NK-92 treated with Interleukin-12 subunit alpha and Interleukin-12 subunit beta, amount 100 ng/mL, for 24 hours (cell line): ENCODE data around the gene IFT43.

Experiments used
- DNase-seq: peaks from one replicate; lab custom pipeline; 2025; lab: John Stamatoyannopoulos, UW

IFT43 gene

GRCh38 chr14:76081642-76082041 is 96.1 kb downstream of the IFT43 start:
- no peak for DNase-seq

- no peak for DNase-seq
These were observed 98.5 kb downstream of the IFT43 start for GRCh38 chr14:76083796-76084765.

- DNase-seq = no peak
These were observed 99.8 kb downstream of the IFT43 start for GRCh38 chr14:76085358-76085757.

GRCh38 chr14:76086636-76087035 is 101.1 kb downstream of the IFT43 start:
- DNase-seq = no peak

GRCh38 chr14:76088326-76088725 is 102.8 kb downstream of the IFT43 start:
- no peak for DNase-seq

GRCh38 chr14:76088771-76089571 is 103.4 kb downstream of the IFT43 start:
- no peak for DNase-seq

GRCh38 chr14:76089575-76089974 is 104.0 kb downstream of the IFT43 start:
- no peak for DNase-seq

- DNase-seq = no peak
These were observed 105.2 kb downstream of the IFT43 start for GRCh38 chr14:76090616-76091391.

GRCh38 chr14:76093077-76093476 is 107.5 kb downstream of the IFT43 start:
- no peak for DNase-seq

GRCh38 chr14:76096257-76096656 is 110.7 kb downstream of the IFT43 start:
- no peak for DNase-seq

GRCh38 chr14:76097547-76097946 is 112.0 kb downstream of the IFT43 start:
- DNase-seq = no peak

GRCh38 chr14:76098047-76098446 is 112.5 kb downstream of the IFT43 start:
- DNase-seq = no peak

- DNase-seq = no peak
These were observed 113.5 kb downstream of the IFT43 start for GRCh38 chr14:76098916-76099675.

- no peak for DNase-seq
These were observed 114.7 kb downstream of the IFT43 start for GRCh38 chr14:76100236-76100635.

- no peak for DNase-seq
These were observed 116.1 kb downstream of the IFT43 start for GRCh38 chr14:76101391-76102379.

GRCh38 chr14:76104802-76105355 is 119.3 kb downstream of the IFT43 start:
- no peak for DNase-seq

- no peak for DNase-seq
These were observed 120.6 kb downstream of the IFT43 start for GRCh38 chr14:76106188-76106587.

GRCh38 chr14:76109087-76109880 is 123.7 kb downstream of the IFT43 start:
- no peak for DNase-seq
